ENCODE data around the gene ACOXL. TPM values are rescaled to one million over a fixed set of nuclear protein-coding genes. Genes with fewer than 3 reads are reported as not detected.
"Not testable (repeated sequence)": the region's sequence is repeated elsewhere in the genome, so short reads cannot be mapped to it uniquely, and the experiment has no call there.

The ACOXL gene
- total RNA-seq, 1 donor from 2014 or later = not detected

- Mint-ChIP-seq H3K27ac (ENCODE audit: unreplicated experiment) (no peak overlapping the region), H3K4me3 (no peak overlapping the region), H3K27me3 (ENCODE audit: low read depth) (no peaks in the 10 kb centered on the region), H3K9me3 (no peaks in the 10 kb centered on the region), H3K4me1 (peaks cover 22% of the 10 kb centered on the region), H3K36me3 (ENCODE audit: low read depth) (no peaks in the 10 kb centered on the region)
- TF ChIP-seq CTCF (conservative IDR thresholded peaks at IDR 0.05) = no peak
- no peak for DNase-seq (ENCODE audit: low read depth, low spot score)
Observed at GRCh38 chr2:111041398-111042202, 309.2 kb downstream of the ACOXL start.

GRCh38 chr2:111042261-111042660 is 309.9 kb downstream of the ACOXL start:
- peaks cover 22% of the 10 kb centered on the region for H3K4me1 Mint-ChIP-seq
- H3K4me3 Mint-ChIP-seq = no peak overlapping the region
- TF ChIP-seq CTCF (conservative IDR thresholded peaks at IDR 0.05) = no peak
- no peak for DNase-seq (ENCODE audit: low read depth, low spot score)
- no peaks in the 10 kb centered on the region for H3K27me3 Mint-ChIP-seq (ENCODE audit: low read depth)
- peak overlapping the region; percentile 87 for H3K27ac Mint-ChIP-seq (ENCODE audit: unreplicated experiment)
- no peaks in the 10 kb centered on the region for H3K36me3 Mint-ChIP-seq (ENCODE audit: low read depth)
- H3K9me3 Mint-ChIP-seq = peaks cover 2% of the 10 kb centered on the region

- TF ChIP-seq CTCF (conservative IDR thresholded peaks at IDR 0.05) = no peak
- H3K27me3 Mint-ChIP-seq (ENCODE audit: low read depth) = no peaks in the 10 kb centered on the region
- no peak overlapping the region for H3K27ac Mint-ChIP-seq (ENCODE audit: unreplicated experiment)
- H3K4me3 Mint-ChIP-seq = no peak overlapping the region
- H3K9me3 Mint-ChIP-seq = peaks cover 4% of the 10 kb centered on the region
- DNase-seq (ENCODE audit: low read depth, low spot score) = no peak
- H3K4me1 Mint-ChIP-seq = peaks cover 22% of the 10 kb centered on the region
- H3K36me3 Mint-ChIP-seq (ENCODE audit: low read depth) = no peaks in the 10 kb centered on the region
Observed at GRCh38 chr2:111042772-111043771, 310.7 kb downstream of the ACOXL start.

- Mint-ChIP-seq H3K4me1 (peaks cover 22% of the 10 kb centered on the region), H3K9me3 (peaks cover 4% of the 10 kb centered on the region), H3K27me3 (ENCODE audit: low read depth) (no peaks in the 10 kb centered on the region), H3K36me3 (ENCODE audit: low read depth) (no peaks in the 10 kb centered on the region), H3K27ac (ENCODE audit: unreplicated experiment) (no peak overlapping the region), H3K4me3 (no peak overlapping the region)
- TF ChIP-seq CTCF (conservative IDR thresholded peaks at IDR 0.05) = no peak
- no peak for DNase-seq (ENCODE audit: low read depth, low spot score)
Observed at GRCh38 chr2:111044066-111044465, 311.7 kb downstream of the ACOXL start.

- not testable (repeated sequence) for H3K27ac Mint-ChIP-seq (ENCODE audit: unreplicated experiment); H3K4me3 Mint-ChIP-seq; DNase-seq (ENCODE audit: low read depth, low spot score); H3K36me3 Mint-ChIP-seq (ENCODE audit: low read depth); H3K9me3 Mint-ChIP-seq; H3K27me3 Mint-ChIP-seq (ENCODE audit: low read depth)
- H3K4me1 Mint-ChIP-seq = peaks cover 17% of the 10 kb centered on the region
Observed at GRCh38 chr2:111045236-111045635, 312.9 kb downstream of the ACOXL start.

Measured in neural crest cell (in vitro differentiated cells).